Measurements from ENCODE around the gene IQSEC1. TPM values are rescaled to one million over a fixed set of nuclear protein-coding genes. Genes with fewer than 3 reads are reported as not detected.

The IQSEC1 gene
- total RNA-seq, 2 donors from 2014 or later, result 58.2 to 94.2 TPM

DNA sequence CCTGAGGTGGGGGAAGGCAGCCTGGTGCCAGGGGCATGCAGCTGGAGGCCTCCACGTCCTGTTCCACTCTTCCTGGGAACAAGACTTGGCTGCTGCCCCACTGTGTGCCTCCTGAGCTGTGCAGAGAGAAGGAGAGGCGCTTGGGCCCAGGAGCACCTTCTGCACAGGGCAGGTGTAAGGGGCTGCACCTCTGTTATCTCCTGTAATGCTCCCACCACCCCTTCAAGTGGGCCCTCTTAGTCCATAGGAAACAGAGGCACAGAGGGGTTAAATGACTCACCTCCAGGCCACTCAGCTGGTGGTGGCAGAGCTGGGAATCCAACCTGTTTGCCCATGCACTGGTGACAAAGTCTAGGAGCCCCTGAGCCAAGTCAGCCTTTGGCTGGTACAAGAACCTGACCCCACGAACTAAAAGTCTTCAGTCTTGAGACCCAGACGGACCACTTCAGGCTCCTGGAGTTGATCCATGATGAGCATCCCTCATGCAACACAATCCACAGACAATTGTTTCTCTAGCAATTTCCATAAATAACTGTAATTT lies 93.2 kb downstream of the IQSEC1 start:
- intact Hi-C loops (cut with DNase I), result loop anchor here (5.0 kb wide), 2 partner anchors 83 to 113 kb away; no protein-coding TSS in a partner anchor
- no peaks in the 10 kb centered on the region for H3K9me3 ChIP-seq
- 81% methylated on average over 3 of the region's 4 CpGs for WGBS
- no peak for TF ChIP-seq POLR2A (IDR thresholded peaks at IDR 0.05)
- TF ChIP-seq, protein P1, sequence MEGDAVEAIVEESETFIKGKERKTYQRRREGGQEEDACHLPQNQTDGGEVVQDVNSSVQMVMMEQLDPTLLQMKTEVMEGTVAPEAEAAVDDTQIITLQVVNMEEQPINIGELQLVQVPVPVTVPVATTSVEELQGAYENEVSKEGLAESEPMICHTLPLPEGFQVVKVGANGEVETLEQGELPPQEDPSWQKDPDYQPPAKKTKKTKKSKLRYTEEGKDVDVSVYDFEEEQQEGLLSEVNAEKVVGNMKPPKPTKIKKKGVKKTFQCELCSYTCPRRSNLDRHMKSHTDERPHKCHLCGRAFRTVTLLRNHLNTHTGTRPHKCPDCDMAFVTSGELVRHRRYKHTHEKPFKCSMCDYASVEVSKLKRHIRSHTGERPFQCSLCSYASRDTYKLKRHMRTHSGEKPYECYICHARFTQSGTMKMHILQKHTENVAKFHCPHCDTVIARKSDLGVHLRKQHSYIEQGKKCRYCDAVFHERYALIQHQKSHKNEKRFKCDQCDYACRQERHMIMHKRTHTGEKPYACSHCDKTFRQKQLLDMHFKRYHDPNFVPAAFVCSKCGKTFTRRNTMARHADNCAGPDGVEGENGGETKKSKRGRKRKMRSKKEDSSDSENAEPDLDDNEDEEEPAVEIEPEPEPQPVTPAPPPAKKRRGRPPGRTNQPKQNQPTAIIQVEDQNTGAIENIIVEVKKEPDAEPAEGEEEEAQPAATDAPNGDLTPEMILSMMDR (IDR thresholded peaks at IDR 0.05), result no peak
- no peak for TF ChIP-seq POLR2AphosphoS5 (IDR thresholded peaks at IDR 0.05)
- H3K27ac ChIP-seq, result no peak overlapping the region
- H3K4me3 ChIP-seq, result no peak overlapping the region
- no peak for DNase-seq (ENCODE audit: low spot score)
- H3K4me1 ChIP-seq (replicated peaks), result no peaks in the 10 kb centered on the region
- no peaks in the 10 kb centered on the region for H3K27me3 ChIP-seq (replicated peaks; ENCODE audit: insufficient read depth)
- no peaks in the 10 kb centered on the region for H3K36me3 ChIP-seq

DNA sequence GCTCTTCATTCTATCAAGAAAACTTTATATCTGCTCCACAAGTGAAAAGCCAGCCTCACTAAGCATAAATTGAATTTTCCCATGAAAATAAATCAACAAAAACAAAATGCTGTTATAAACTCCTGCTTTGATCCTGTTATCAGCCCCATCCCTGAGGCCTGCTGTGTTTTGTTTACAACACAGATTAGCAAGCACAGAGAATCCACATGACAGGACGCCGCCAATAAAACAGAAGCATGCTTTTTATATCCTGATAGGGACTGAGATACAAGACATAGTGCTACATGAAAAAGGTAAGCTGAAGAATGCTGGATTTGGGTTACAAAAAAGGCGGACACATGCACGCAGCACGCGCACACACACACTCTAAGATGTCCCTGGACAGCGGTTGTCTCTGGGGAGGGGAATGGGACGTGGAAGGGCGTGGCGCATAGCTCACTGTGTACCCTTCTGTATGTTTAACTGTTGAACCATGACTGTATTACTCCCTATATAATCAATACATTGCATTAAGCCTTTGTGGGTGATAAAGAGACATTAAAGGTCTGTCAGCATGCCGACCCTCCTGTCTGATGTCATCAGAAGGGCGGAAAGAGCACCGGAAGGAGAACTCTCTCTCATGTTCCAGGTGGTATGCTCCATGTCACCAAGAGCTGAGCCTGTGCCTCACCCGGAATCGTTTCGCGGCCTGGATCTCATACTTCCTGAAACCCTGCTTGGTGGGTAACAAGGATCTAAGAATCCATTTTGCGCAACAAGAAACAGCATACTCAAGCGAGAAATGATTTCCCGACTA lies 93.9 kb downstream of the IQSEC1 start:
- H3K36me3 ChIP-seq, result no peaks in the 10 kb centered on the region
- H3K27me3 ChIP-seq (replicated peaks; ENCODE audit: insufficient read depth), result no peaks in the 10 kb centered on the region
- intact Hi-C loops (cut with DNase I), result no loop called here
- H3K4me1 ChIP-seq (replicated peaks), result no peaks in the 10 kb centered on the region
- no peak overlapping the region for H3K4me3 ChIP-seq
- WGBS, result 77% methylated on average over 20 of the region's 20 CpGs
- peak; percentile 49 for TF ChIP-seq POLR2AphosphoS5 (IDR thresholded peaks at IDR 0.05)
- TF ChIP-seq, protein P1 (IDR thresholded peaks at IDR 0.05), result no peak
- no peak for DNase-seq (ENCODE audit: low spot score)
- H3K9me3 ChIP-seq, result no peaks in the 10 kb centered on the region
- H3K27ac ChIP-seq, result no peak overlapping the region

DNA sequence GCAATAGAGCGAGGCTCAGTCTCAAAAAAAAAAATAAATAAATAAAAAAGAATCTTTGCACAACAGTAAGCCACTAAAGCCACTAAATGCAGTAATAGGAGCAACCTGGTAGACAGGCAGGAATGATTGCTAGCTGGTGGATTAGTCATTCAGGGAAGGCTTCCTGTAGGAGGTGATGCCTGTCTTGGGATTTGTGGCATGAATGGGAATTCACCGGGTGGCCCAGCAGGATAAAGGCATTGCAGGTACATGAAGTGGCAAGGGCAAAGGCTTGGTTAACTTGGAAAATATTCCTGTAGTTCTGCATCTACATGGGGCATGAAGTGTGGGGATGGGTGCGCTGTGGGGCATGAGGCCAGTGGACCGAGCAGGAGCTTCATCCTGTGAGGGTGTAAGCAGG lies 94.5 kb downstream of the IQSEC1 start:
- Histone ChIP-seq H3K4me1 (replicated peaks) (no peaks in the 10 kb centered on the region), H3K27ac (no peak overlapping the region), H3K36me3 (no peaks in the 10 kb centered on the region), H3K27me3 (replicated peaks; ENCODE audit: insufficient read depth) (no peaks in the 10 kb centered on the region), H3K9me3 (no peaks in the 10 kb centered on the region), H3K4me3 (no peak overlapping the region)
- DNase-seq (ENCODE audit: low spot score), result no peak
- 89% methylated on average over 4 of the region's 4 CpGs for WGBS
- intact Hi-C loops (cut with DNase I), result no loop called here
- no peak for TF ChIP-seq POLR2A (IDR thresholded peaks at IDR 0.05)
- TF ChIP-seq, protein P1 (IDR thresholded peaks at IDR 0.05), result no peak
- TF ChIP-seq POLR2AphosphoS5 (IDR thresholded peaks at IDR 0.05), result no peak

DNA sequence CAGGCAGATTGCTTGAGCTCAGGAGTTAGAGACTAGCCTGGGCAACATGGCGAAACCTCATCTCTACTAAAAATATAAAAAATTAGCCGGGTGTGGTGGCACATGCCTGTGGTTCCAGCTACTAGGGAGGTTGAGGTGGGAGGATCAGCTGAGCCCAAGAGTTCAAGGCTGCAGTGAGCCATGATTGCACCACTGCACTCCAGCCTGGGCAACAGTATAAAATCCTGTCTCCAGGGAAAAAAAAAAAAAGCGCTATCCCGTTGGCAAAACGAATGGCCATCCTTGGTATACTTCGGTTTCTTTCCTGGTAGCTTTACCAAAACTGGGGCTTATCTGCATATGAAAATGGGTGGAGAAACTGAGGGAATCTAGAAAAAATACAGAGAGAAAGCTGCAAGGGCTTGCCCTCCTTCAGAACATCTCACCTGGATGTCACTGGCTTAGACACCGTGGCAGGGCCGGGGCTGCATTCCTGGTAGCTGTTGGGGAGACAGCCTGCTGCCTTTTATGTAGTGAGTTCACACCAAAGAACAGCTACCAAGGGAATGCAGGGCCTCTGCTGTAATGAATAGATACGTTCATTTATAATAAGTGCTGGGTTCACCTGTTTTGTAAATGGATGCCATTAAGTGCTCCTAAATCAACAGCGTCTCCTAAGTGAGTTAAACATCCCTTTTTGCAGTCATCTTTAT lies 96.0 kb downstream of the IQSEC1 start:
- DNase-seq (ENCODE audit: low spot score), result no peak
- 78% methylated on average over 10 of the region's 10 CpGs for WGBS
- no peak overlapping the region for H3K27ac ChIP-seq
- no peaks in the 10 kb centered on the region for H3K36me3 ChIP-seq
- TF ChIP-seq POLR2A (IDR thresholded peaks at IDR 0.05) (no peak), POLR2AphosphoS5 (IDR thresholded peaks at IDR 0.05) (no peak)
- TF ChIP-seq, protein P1 (IDR thresholded peaks at IDR 0.05), result no peak
- H3K4me3 ChIP-seq, result no peak overlapping the region
- intact Hi-C loops (cut with DNase I), result no loop called here
- no peaks in the 10 kb centered on the region for H3K9me3 ChIP-seq
- no peaks in the 10 kb centered on the region for H3K4me1 ChIP-seq (replicated peaks)
- H3K27me3 ChIP-seq (replicated peaks; ENCODE audit: insufficient read depth), result no peaks in the 10 kb centered on the region

All from prostate gland (tissue), 2 donors.